WTC11 (cell line): ENCODE measurements around the gene SUB1. TPM values are rescaled to one million over a fixed set of nuclear protein-coding genes. Genes with fewer than 3 reads are reported as not detected.

Source experiments
- ATAC-seq: fragments of 200-7000 bp; cut with Tn5 transposase; 2 replicates; pipeline ENCODE4 v1.10.0; 2021; ENCODE audit warnings: mild to moderate bottlenecking, moderate library complexity
- CTCF ChIA-PET: fragments of 300-600 bp; sonication (Branson Sonifier 250); formaldehyde crosslinking; loops from one replicate; lab custom pipeline; 2021; ENCODE audit warnings: antibody characterized with exemption; lab: Charles Lee
- POLR2A ChIA-PET: fragments of 350-600 bp; sonication (Branson Sonifier 250); formaldehyde crosslinking; loops from one replicate; lab custom pipeline; 2021; ENCODE audit warnings: antibody characterized with exemption; lab: Charles Lee
- DNase-seq: peaks from one replicate; pipeline ENCODE4 v3.0.0; 2021; ENCODE audit warnings: low spot score
- H3K27ac Mint-ChIP-seq: 2 replicates; pipeline ENCODE4 v1.8.0; 2021; ENCODE audit warnings: mixed read lengths
- H3K27me3 Mint-ChIP-seq: 2 replicates; pipeline ENCODE4 v1.8.0; 2021; ENCODE audit warnings: low read depth, mild to moderate bottlenecking, moderate library complexity, mixed read lengths
- H3K36me3 Mint-ChIP-seq: 2 replicates; pipeline ENCODE4 v1.8.0; 2021; ENCODE audit warnings: mixed read lengths
- H3K4me1 Mint-ChIP-seq: 2 replicates; pipeline ENCODE4 v1.8.0; 2022; ENCODE audit warnings: mixed read lengths
- H3K4me3 Mint-ChIP-seq: 2 replicates; pipeline ENCODE4 v1.8.0; 2021; ENCODE audit warnings: mild to moderate bottlenecking, moderate library complexity, mixed read lengths
- H3K9me3 Mint-ChIP-seq: 2 replicates; pipeline ENCODE4 v1.8.0; 2021; ENCODE audit warnings: mixed read lengths
- CBFB ChIP-seq: sonication (generic); formaldehyde crosslinking; IDR thresholded peaks from 2 replicates; pipeline ENCODE4 v1.8.1; 2022; ENCODE audit warnings: mild to moderate bottlenecking, low read depth, missing genetic modification reagents
- CREM ChIP-seq: sonication (generic); formaldehyde crosslinking; IDR thresholded peaks from 2 replicates; pipeline ENCODE4 v1.8.1; 2022; ENCODE audit warnings: mild to moderate bottlenecking, missing genetic modification reagents, moderate library complexity
- ELF4 ChIP-seq: sonication (generic); formaldehyde crosslinking; IDR thresholded peaks from 2 replicates; pipeline ENCODE4 v1.8.1; 2022; ENCODE audit warnings: low read depth, mild to moderate bottlenecking, moderate library complexity, missing genetic modification reagents
- EMX1 ChIP-seq: fragments of 250-450 bp; sonication (Bioruptor Pico); IDR thresholded peaks from 2 replicates; pipeline ENCODE4 v1.8.0; 2021; ENCODE audit warnings: mild to moderate bottlenecking
- IRF2 ChIP-seq: sonication (generic); formaldehyde crosslinking; IDR thresholded peaks from 2 replicates; pipeline ENCODE4 v1.8.0; 2022; ENCODE audit warnings: low read depth, missing genetic modification reagents, borderline replicate concordance
- JUN ChIP-seq: sonication (generic); formaldehyde crosslinking; IDR thresholded peaks from 2 replicates; pipeline ENCODE4 v1.8.0; 2023; ENCODE audit warnings: mild to moderate bottlenecking, missing genetic modification reagents
- KAT7 ChIP-seq: sonication (generic); formaldehyde crosslinking; IDR thresholded peaks from 2 replicates; pipeline ENCODE4 v1.8.1; 2023; ENCODE audit warnings: missing genetic modification reagents, mild to moderate bottlenecking, borderline replicate concordance
- NFATC4 ChIP-seq: fragments of 250-450 bp; sonication (Bioruptor Pico); IDR thresholded peaks from 2 replicates; pipeline ENCODE4 v1.9.0; 2021; ENCODE audit warnings: mild to moderate bottlenecking
- NR2C2 ChIP-seq: sonication (generic); formaldehyde crosslinking; IDR thresholded peaks from 2 replicates; pipeline ENCODE4 v1.8.0; 2022; ENCODE audit warnings: mild to moderate bottlenecking, missing genetic modification reagents
- OVOL2 ChIP-seq: fragments of 250-450 bp; sonication (Bioruptor Pico); IDR thresholded peaks from 2 replicates; pipeline ENCODE4 v1.9.0; 2021; ENCODE audit warnings: mild to moderate bottlenecking, borderline replicate concordance
- PRRX2 ChIP-seq: fragments of 250-450 bp; sonication (Bioruptor Pico); IDR thresholded peaks from 2 replicates; pipeline ENCODE4 v1.8.0; 2021; ENCODE audit warnings: mild to moderate bottlenecking
- SP1 ChIP-seq: sonication (generic); formaldehyde crosslinking; conservative IDR thresholded peaks from 2 replicates; pipeline ENCODE4 v1.8.1; 2022; ENCODE audit warnings: missing genetic modification reagents
- ZNF232 ChIP-seq: sonication (generic); formaldehyde crosslinking; IDR thresholded peaks from 2 replicates; pipeline ENCODE4 v1.8.0; 2022; ENCODE audit warnings: mild to moderate bottlenecking, missing genetic modification reagents
- ZNF317 ChIP-seq: sonication (generic); formaldehyde crosslinking; IDR thresholded peaks from 2 replicates; pipeline ENCODE4 v1.8.1; 2023; ENCODE audit warnings: low read depth, mild to moderate bottlenecking, moderate library complexity, missing genetic modification reagents, borderline replicate concordance
- total RNA-seq: library from RNA; stranded (reverse); gene quantifications from 3 replicates; pipeline ENCODE4 v1.2.3, GENCODE V29; 2021
- TF ChIP-seq, protein P1 (sequence below): fragments of 250-450 bp; sonication (Bioruptor Pico); IDR thresholded peaks from 2 replicates; pipeline ENCODE4 v1.9.0; 2021; ENCODE audit warnings: mild to moderate bottlenecking, borderline replicate concordance
- TF ChIP-seq, protein P2 (sequence below): sonication (generic); formaldehyde crosslinking; IDR thresholded peaks from 2 replicates; pipeline ENCODE4 v1.8.0; 2022; ENCODE audit warnings: mild to moderate bottlenecking, missing genetic modification reagents
- TF ChIP-seq, protein P3 (sequence below): sonication (generic); formaldehyde crosslinking; IDR thresholded peaks from 2 replicates; pipeline ENCODE4 v1.8.1; 2022; ENCODE audit warnings: low read depth, missing genetic modification reagents, borderline replicate concordance
- TF ChIP-seq, protein P4 (sequence below): fragments of 250-450 bp; sonication (Bioruptor Pico); conservative IDR thresholded peaks from 2 replicates; pipeline ENCODE4 v1.9.0; 2021; ENCODE audit warnings: mild to moderate bottlenecking
- TF ChIP-seq, protein P5 (sequence below): fragments of 250-450 bp; sonication (Bioruptor Pico); IDR thresholded peaks from 2 replicates; pipeline ENCODE4 v1.9.0; 2021; ENCODE audit warnings: moderate library complexity, mild to moderate bottlenecking, inconsistent platforms, borderline replicate concordance
- TF ChIP-seq, protein P6 (sequence below): sonication (generic); formaldehyde crosslinking; IDR thresholded peaks from 2 replicates; pipeline ENCODE4 v1.8.1; 2023; ENCODE audit warnings: mild to moderate bottlenecking, missing genetic modification reagents, moderate library complexity
- TF ChIP-seq, protein P7 (sequence below): sonication (generic); formaldehyde crosslinking; IDR thresholded peaks from 2 replicates; pipeline ENCODE4 v1.8.1; 2023; ENCODE audit warnings: mild to moderate bottlenecking, missing genetic modification reagents

The SUB1 gene
- total RNA-seq, 1 experiment from 2014 or later: 258 TPM

DNA sequence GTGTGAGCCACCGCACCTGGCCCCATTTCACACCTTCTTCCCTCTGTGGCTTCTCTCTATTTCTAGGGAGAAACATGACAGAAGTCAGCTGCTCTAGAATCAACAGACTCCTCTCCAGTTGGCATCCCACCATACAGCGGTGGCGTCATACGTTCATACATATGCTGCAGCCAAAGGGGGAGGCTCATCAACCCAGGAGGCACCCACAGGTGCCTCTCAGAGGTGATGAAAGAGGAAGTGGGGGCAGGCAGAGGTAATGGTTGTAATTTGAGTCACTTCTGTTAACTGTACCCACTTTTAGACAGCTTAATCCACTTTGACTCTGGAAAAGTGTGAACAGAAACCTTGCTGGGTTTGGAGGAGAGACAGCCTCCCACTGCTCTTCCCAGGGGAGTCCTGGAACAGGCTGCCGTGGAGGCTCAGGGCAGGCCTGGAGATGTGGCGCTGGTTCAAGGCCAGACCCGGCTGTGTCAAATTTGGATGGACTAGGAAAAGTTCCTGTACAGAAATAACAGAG is 47.3 kb upstream of the SUB1 start (continued):
- TF ChIP-seq, protein P1, sequence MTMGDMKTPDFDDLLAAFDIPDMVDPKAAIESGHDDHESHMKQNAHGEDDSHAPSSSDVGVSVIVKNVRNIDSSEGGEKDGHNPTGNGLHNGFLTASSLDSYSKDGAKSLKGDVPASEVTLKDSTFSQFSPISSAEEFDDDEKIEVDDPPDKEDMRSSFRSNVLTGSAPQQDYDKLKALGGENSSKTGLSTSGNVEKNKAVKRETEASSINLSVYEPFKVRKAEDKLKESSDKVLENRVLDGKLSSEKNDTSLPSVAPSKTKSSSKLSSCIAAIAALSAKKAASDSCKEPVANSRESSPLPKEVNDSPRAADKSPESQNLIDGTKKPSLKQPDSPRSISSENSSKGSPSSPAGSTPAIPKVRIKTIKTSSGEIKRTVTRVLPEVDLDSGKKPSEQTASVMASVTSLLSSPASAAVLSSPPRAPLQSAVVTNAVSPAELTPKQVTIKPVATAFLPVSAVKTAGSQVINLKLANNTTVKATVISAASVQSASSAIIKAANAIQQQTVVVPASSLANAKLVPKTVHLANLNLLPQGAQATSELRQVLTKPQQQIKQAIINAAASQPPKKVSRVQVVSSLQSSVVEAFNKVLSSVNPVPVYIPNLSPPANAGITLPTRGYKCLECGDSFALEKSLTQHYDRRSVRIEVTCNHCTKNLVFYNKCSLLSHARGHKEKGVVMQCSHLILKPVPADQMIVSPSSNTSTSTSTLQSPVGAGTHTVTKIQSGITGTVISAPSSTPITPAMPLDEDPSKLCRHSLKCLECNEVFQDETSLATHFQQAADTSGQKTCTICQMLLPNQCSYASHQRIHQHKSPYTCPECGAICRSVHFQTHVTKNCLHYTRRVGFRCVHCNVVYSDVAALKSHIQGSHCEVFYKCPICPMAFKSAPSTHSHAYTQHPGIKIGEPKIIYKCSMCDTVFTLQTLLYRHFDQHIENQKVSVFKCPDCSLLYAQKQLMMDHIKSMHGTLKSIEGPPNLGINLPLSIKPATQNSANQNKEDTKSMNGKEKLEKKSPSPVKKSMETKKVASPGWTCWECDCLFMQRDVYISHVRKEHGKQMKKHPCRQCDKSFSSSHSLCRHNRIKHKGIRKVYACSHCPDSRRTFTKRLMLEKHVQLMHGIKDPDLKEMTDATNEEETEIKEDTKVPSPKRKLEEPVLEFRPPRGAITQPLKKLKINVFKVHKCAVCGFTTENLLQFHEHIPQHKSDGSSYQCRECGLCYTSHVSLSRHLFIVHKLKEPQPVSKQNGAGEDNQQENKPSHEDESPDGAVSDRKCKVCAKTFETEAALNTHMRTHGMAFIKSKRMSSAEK (CRISPR knock-in tag): no peak
- TF ChIP-seq ZNF232 (CRISPR knock-in tag): no peak
- TF ChIP-seq NFATC4 (CRISPR knock-in tag): no peak

DNA sequence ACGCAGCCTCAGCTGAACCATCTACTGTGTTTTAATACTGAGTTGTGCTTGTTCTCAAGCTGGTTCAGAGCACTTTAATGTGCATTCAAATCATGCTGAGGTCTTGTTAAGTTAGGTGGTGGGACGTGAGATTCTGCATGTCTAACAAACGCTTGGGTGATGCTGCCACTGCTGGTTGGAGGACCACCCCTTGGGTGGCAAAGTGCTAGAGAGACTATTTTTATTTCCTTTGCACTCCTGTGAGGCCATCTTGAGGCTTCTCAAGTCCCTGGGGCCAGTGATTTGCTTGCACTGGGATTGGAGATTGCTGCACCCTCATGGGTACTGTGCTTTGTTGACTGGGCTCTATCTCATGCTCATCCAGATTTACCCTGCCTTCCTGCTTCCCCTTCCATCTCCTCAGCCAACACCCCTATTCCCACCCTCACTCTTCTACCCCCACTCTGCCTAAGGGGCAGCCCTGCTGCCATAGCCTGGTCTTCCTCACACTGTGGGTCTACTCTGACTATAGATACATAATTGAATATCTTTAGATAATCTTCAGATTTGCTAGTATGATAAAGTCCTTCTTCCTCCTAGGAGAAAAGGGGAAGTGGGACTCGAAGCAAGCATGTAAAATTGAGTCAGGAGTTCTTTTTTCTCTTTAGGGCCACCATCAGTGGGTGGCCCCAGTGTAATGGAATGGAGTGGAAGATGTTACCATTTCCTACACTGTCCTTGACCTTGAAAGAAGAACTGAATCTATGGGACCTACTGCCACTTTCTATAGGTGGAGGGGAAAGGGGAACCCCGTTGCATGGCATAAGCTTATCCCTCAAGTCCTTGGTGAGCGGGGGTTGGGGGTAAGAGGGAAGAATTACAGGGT is 45.1 kb upstream of the SUB1 start:
- Mint-ChIP-seq H3K9me3 (no peaks in the 10 kb centered on the region), H3K27me3 (peaks cover 3% of the 10 kb centered on the region; the same call in 1 of the 2 replicates), H3K27ac (no peak overlapping the region), H3K4me1 (peaks cover 4% of the 10 kb centered on the region), H3K4me3 (no peak overlapping the region), H3K36me3 (no peaks in the 10 kb centered on the region)
- ATAC-seq (no peak), DNase-seq (no peak)
- ChIA-PET POLR2A (no interaction called here), CTCF (interaction anchor here (0.9 kb wide), 1 partner anchor 50 kb away, joined by 5 read pairs; no protein-coding TSS in a partner anchor)
- TF ChIP-seq, protein P2, sequence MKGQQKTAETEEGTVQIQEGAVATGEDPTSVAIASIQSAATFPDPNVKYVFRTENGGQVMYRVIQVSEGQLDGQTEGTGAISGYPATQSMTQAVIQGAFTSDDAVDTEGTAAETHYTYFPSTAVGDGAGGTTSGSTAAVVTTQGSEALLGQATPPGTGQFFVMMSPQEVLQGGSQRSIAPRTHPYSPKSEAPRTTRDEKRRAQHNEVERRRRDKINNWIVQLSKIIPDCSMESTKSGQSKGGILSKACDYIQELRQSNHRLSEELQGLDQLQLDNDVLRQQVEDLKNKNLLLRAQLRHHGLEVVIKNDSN (CRISPR knock-in tag): no peak
- TF ChIP-seq KAT7 (CRISPR knock-in tag) (no peak), OVOL2 (no peak), ZNF232 (CRISPR knock-in tag) (no peak), PRRX2 (CRISPR knock-in tag) (no peak), CREM (CRISPR knock-in tag) (no peak), NR2C2 (CRISPR knock-in tag) (no peak)
- TF ChIP-seq, protein P3, sequence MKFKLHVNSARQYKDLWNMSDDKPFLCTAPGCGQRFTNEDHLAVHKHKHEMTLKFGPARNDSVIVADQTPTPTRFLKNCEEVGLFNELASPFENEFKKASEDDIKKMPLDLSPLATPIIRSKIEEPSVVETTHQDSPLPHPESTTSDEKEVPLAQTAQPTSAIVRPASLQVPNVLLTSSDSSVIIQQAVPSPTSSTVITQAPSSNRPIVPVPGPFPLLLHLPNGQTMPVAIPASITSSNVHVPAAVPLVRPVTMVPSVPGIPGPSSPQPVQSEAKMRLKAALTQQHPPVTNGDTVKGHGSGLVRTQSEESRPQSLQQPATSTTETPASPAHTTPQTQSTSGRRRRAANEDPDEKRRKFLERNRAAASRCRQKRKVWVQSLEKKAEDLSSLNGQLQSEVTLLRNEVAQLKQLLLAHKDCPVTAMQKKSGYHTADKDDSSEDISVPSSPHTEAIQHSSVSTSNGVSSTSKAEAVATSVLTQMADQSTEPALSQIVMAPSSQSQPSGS: no peak
- TF ChIP-seq, protein P4, sequence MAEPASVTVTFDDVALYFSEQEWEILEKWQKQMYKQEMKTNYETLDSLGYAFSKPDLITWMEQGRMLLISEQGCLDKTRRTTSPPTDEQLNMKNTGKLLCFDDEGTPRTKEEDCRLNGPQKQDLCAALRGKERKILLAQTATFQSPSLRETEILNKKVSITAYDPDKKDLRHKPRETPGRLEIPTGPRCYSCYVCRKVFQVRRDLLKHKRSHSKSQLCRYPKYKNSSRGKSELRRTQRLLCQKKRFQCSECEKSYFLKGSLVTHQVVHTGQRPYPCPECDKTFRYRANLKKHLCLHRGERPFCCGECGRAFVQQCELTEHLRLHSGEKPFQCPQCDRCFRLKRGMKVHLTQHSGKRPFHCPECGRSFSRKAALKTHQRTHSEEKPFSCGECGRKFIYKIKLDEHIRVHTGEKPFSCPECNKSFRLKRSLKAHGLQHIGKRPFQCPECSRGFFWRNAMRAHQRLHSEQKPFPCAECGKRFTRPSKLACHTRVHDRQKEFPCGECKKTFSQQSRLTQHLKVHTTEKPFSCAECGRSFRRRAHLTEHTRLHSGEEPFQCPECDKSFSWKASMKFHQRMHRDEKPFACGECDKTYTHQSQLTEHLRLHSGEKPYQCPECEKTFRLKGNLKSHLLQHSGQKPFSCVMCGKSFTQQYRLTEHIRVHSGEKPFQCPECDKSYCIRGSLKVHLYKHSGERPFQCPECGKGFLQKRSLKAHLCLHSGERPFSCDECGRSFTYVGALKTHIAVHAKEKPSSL (CRISPR knock-in tag): no peak

DNA sequence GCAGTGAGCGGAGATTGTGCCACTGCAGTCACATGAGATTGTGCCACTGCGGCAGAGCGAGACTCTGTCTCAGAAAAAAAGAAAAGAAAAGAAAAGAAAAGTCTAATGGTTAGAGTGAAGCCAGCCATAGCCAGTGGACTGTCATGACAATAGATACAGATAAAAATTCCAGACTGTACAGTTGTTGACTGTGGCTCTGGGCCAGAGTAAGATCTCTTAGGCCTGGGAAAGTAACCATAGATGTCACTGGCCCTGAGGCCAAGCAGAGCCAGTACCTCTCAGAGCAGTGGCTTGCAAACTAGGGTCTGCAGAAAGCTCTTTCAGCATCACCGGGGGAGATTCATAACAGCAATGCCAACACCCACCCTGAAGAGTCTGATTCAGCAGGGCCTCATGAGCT is 44.1 kb upstream of the SUB1 start:
- ChIA-PET POLR2A (no interaction called here), CTCF (no interaction called here)
- no peak for ATAC-seq
- H3K4me3 Mint-ChIP-seq: no peak overlapping the region
- H3K4me1 Mint-ChIP-seq: peaks cover 4% of the 10 kb centered on the region
- DNase-seq: no peak
- H3K9me3 Mint-ChIP-seq: no peaks in the 10 kb centered on the region
- H3K27ac Mint-ChIP-seq: no peak overlapping the region
- no peaks in the 10 kb centered on the region for H3K36me3 Mint-ChIP-seq
- H3K27me3 Mint-ChIP-seq: peaks cover 3% of the 10 kb centered on the region; the same call in 1 of the 2 replicates
- TF ChIP-seq, protein P5, sequence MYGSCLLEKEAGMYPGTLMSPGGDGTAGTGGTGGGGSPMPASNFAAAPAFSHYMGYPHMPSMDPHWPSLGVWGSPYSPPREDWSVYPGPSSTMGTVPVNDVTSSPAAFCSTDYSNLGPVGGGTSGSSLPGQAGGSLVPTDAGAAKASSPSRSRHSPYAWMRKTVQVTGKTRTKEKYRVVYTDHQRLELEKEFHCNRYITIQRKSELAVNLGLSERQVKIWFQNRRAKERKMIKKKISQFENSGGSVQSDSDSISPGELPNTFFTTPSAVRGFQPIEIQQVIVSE (CRISPR knock-in tag): no peak
- TF ChIP-seq IRF2 (CRISPR knock-in tag): no peak
- TF ChIP-seq JUN: no peak
- TF ChIP-seq, protein P6, sequence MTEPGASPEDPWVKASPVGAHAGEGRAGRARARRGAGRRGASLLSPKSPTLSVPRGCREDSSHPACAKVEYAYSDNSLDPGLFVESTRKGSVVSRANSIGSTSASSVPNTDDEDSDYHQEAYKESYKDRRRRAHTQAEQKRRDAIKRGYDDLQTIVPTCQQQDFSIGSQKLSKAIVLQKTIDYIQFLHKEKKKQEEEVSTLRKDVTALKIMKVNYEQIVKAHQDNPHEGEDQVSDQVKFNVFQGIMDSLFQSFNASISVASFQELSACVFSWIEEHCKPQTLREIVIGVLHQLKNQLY (CRISPR knock-in tag): no peak
- no peak for TF ChIP-seq EMX1
- no peak for TF ChIP-seq SP1 (CRISPR knock-in tag)
- TF ChIP-seq, protein P7, sequence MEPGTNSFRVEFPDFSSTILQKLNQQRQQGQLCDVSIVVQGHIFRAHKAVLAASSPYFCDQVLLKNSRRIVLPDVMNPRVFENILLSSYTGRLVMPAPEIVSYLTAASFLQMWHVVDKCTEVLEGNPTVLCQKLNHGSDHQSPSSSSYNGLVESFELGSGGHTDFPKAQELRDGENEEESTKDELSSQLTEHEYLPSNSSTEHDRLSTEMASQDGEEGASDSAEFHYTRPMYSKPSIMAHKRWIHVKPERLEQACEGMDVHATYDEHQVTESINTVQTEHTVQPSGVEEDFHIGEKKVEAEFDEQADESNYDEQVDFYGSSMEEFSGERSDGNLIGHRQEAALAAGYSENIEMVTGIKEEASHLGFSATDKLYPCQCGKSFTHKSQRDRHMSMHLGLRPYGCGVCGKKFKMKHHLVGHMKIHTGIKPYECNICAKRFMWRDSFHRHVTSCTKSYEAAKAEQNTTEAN (CRISPR knock-in tag): no peak
- TF ChIP-seq OVOL2: no peak
- TF ChIP-seq ZNF317: no peak
- no peak for TF ChIP-seq NR2C2 (CRISPR knock-in tag)
- TF ChIP-seq CBFB (CRISPR knock-in tag): no peak
- TF ChIP-seq ELF4 (CRISPR knock-in tag): no peak
